ENCODE data around the gene HIVEP1.

GRCh38 chr6:12152023-12152970 is 140.2 kb downstream of the HIVEP1 start:
- TF ChIP-seq BACH2 (CRISPR knock-in tag; IDR thresholded peaks at IDR 0.05; ENCODE audit: borderline replicate concordance) (no peak), ZNF565 (CRISPR knock-in tag; conservative IDR thresholded peaks at IDR 0.05; ENCODE audit: low read depth) (no peak), CREB5 (CRISPR knock-in tag; IDR thresholded peaks at IDR 0.05; ENCODE audit: low read depth) (no peak), POU6F1 (CRISPR knock-in tag; IDR thresholded peaks at IDR 0.05; ENCODE audit: borderline replicate concordance, low read depth) (no peak), ARNTL (CRISPR knock-in tag; IDR thresholded peaks at IDR 0.05; ENCODE audit: borderline replicate concordance, low read depth) (no peak), ZFP30 (CRISPR knock-in tag; IDR thresholded peaks at IDR 0.05) (no peak), TCF4 (CRISPR knock-in tag; IDR thresholded peaks at IDR 0.05; ENCODE audit: borderline replicate concordance) (no peak), PATZ1 (CRISPR knock-in tag; IDR thresholded peaks at IDR 0.05; ENCODE audit: borderline replicate concordance) (no peak), CSDC2 (CRISPR knock-in tag; IDR thresholded peaks at IDR 0.05) (no peak), ESRRG (CRISPR knock-in tag; IDR thresholded peaks at IDR 0.05) (no peak), OSR1 (CRISPR knock-in tag; IDR thresholded peaks at IDR 0.05) (no peak), SNAI2 (CRISPR knock-in tag; IDR thresholded peaks at IDR 0.05) (no peak), RARB (CRISPR knock-in tag; IDR thresholded peaks at IDR 0.05) (no peak)
